ENCODE data around the gene PSMD12. TPM values are rescaled to one million over a fixed set of nuclear protein-coding genes. Genes with fewer than 3 reads are reported as not detected.
"Not testable (repeated sequence)": the region's sequence is repeated elsewhere in the genome, so short reads cannot be mapped to it uniquely, and the experiment has no call there.

Gene PSMD12
- total RNA-seq, 1 donor from 2014 or later, result 56.2 TPM

DNA sequence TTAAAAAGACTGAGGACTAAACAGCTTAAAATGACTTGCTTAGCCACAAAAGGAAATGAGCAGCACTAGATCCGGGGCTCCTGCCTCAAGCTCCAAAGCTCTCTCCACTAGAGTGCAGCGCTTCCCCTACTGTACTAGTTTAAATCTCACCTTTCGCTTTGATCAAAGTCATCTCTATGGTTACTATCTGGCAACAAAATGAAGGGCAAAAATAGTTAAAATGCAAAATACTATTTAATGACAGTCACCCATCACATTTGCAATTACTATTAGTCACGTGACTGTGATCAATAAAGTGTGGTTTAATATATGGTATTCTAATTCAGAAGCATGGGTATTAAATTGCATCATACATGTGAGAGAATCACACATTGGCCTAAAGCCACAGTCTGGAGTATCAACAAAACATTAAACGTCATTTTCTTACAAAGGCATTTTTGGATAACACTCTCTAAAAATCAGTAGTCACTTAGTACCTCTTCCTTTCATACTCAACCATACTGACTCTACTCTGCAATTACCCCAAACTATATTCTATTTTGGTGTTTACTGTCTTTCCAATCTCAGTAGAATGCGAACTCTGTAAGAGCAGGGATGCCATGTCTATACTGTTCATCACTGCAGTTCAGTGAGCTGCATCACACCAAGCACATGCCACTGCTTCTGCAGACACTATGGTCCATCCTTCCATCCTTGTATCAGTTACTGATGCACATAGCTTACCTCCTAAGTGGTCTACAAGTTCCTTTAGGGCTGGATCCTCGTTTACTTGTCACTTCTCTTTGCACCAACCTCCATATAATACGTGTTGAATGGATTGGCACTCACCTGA is 6.2 kb downstream of the PSMD12 start:
- DNase-seq (ENCODE audit: low spot score), result no peak

DNA sequence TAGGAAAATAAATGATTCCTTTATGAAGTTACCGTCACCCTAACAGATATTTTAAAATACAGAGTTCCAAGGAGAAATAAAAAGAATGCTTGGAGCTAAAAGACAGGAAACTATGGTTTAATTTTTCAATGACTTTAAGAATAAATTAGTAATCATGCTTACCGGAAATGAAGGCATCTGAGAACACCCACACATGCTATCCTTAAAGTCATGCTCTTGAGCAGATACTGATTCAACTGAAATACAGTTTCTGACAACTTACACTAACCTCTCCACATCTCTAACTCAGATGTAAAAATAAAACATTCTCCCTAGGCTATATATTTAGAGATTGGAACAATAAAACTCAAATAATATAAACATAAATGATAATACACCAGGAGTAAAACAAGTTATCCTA is 7.8 kb downstream of the PSMD12 start:
- no peak for DNase-seq (ENCODE audit: low spot score)

DNA sequence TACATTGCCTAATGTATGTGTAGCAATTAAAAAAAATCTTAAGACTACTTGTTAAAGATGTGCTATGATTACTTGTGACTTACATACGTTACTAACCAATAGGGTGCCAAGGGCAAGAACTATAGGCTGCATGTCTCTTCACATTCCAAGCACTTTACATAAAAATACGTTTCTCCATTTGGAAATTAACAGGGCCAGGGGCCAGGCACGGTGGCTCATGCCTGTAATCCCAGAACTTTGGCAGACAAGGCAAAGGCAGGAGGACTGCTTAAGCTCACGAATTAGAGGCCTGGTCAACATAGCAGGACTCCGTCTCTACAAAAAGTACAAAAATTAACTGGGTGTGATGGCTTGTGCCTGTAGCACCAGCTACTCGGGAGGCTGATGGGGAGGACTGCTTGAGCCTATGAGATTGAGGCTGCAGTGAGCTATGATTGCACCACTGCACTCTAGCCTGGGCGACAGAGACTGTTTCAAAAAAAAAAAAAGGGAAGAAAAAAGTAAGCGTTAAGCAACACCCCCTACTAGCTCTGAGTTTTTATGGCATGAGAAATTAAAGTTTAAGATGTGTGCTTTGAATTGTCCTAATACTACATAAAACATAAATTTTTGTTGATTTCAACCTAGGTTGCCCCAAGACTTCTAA is 12.3 kb downstream of the PSMD12 start:
- DNase-seq (ENCODE audit: low spot score), result no peak

DNA sequence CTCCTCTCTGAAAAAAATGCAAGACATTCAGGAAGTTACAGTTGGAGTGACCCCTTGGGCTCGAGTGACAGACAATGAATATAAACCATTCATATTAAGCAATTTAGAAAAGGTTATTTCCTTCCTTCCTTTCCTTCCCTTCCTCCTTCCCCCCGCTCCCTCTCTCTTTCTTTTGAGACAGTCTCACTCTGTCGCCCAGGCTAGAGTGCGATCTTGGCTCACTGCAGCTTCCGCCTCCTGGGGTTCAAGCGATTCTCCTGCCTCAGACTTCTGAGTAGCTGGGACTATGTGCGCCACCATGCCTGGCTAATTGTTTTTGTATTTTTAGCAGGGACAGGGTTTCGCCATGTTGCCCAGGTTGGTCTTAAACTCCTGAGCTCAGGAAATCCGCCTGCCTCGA is 13.2 kb downstream of the PSMD12 start:
- no peak for DNase-seq (ENCODE audit: low spot score)

DNA sequence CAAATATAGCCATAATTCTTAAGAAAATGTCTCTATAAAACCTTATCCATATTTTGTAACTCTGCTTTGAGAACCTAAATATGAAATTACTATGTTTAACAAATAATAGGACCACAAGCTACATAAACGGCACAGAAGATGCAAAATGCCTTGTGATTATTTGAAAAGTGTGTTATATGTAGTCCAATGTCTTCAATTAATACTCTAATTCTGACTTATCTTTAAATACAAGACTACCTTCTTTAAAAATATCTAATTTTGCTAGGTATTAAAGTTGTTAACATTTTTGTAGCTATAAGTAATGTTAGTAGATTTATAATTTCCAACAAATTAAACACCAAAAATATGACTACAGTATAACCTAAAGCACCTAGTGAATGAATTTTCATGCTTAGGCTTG is 17.0 kb downstream of the PSMD12 start:
- DNase-seq (ENCODE audit: low spot score), result no peak

DNA sequence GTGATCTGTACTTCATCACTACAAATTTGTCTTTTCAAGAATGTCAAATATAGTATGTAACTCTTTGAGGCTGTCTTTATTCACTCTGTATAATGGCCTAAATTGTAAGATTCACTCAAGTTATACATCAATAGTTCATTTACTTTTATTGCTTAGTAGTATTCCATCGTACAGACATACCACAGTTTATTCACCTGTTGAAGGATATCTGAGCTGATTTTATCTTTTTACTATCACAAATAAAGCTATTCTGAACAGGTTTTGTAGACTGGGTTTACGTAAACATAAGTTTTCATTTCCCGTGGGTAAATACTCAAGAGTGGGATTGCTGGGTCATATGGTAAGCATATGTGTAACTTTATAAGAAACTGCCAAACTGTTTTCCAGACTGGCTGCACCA is 18.6 kb downstream of the PSMD12 start:
- no peak for DNase-seq (ENCODE audit: low spot score)

DNA sequence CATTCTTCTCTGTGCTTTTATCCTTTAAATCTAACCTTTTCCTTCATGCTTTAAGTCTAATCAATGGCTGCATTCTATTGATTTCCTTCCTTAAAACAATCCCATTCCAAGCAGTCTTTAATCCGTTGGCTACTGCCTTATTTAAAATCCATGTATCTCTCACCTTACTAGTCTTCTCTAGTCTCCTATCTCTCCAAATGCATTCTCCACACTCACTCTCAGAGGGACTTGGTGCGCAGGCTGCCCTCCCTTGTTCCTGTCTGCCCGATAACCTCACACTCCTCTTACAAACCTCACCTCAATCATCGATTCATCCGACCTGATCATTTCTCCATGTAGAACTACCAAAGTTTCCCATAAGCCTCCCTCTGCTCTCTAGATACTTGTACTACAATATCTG is 23.1 kb downstream of the PSMD12 start:
- no peak for DNase-seq (ENCODE audit: low spot score)

DNA sequence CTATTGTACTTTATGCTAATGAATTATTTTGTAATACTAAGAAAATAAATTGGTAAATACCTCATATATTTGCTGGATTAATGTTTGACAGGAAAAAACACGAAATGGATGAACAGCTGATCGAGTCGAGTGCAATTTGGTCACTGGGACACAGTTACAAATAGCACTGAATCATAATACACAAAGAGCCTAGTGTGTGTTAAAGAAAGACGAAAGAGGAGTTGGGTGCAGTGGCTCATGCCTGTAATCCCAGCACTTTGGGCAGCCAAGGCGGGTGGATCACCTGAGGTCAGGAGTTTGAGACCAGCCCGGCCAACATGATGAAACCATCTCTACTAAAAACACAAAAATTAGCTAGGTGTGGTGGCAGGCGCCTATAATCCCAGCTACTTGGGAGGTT is 28.0 kb downstream of the PSMD12 start:
- peak; percentile 33 for DNase-seq (ENCODE audit: low spot score)

DNA sequence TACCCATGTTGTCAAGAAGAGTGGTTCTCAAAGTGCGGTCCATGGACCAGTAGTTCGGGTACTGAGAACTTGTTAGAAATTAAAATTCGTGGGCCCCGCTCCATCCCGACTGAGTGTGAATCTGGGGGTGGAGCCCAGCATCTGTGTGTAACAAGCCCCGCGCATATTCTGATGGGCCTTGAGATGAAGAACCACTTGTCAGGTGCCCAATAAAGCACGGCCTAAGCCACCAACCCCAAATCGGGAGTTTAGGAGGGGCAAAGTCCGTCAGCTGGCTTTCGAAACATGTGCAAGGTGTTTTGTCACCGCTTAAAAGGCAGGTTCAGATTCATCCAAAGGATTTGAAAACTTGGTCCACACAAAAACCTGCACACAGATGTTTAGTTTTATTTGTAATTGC is 29.5 kb downstream of the PSMD12 start:
- peak; percentile 59 for DNase-seq (ENCODE audit: low spot score)

DNA sequence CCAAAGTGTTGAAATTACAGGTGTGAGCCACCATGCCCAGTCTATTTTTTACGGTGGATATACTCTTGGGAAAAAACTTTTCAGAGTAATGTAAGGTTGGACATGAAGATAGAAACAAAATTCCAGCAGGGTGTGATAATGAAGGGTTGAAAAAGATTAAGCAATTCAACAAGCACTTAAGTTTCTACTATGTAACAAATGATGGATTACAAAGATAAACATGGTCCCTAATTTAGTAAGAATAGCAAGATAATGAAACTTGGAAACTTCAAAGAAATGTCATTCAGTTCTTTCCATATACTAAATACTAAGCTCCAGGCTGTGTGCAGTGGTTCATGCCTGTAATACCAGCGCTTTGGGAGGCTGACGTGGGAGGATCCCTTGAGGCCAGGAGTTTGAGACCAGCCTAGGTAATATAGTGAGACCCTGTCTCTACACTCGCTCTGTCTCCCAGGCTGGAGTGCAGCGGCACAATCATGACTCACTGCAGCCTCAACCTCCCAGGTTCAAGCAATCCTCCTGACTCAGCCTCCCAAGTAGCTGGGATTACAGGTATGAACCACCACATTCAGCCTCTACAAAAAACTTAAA is 31.0 kb downstream of the PSMD12 start:
- DNase-seq (ENCODE audit: low spot score), result no peak

DNA sequence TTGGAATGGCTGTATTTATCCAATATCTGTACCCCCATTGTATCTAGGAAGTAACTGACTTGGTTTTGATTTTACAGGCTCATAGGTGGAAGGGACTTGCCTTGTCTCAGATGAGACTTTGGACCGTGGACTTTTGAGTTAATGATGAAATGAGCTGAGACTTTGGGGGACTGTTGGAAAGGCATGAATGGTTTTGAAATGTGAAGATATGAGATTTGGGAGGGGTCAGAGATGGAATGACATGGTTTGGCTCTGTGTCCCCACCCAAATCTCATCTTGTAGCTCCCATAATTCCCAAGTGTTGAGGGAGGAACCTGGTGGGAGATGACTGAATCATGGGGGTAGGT is 34.2 kb downstream of the PSMD12 start:
- DNase-seq (ENCODE audit: low spot score), result not testable (repeated sequence)

DNA sequence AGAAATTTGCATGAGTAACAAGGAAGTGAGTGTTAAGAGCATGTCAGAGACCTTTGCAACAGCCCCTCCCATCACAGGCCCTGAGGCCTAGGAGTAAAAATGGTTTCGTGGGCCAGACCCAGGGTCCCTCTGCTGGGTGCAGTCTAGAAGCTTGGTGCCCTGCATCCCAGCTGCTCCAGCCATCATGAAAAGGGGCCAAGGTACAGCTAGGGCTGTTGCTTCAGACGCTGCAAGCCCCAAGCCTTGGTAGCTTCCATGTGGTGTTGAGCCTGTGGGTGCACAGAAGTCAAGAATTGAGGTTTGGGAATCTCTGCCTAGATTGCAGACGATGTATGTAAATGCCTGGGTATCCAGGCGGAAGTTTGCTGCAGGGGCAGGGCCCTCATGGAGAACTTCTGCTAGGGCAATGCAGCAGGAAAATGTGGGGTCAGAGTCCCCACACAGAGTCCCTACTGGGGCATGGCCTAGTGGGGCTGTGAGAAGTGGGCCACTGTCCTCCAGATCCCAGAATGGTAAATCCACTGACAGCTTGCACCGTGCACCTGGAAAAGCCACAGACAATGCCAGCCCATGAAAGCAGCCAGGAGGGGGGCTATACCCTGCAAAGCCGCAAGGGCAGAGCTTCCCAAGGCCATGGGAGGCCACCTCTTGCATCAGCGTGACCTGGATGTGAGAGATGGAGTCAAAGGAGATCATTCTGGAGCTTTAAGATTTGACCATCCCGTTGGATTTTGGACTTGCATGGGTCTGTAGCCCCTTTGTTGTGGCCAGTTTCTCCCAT is 34.8 kb downstream of the PSMD12 start:
- peak; percentile 59 for DNase-seq (ENCODE audit: low spot score)

DNA sequence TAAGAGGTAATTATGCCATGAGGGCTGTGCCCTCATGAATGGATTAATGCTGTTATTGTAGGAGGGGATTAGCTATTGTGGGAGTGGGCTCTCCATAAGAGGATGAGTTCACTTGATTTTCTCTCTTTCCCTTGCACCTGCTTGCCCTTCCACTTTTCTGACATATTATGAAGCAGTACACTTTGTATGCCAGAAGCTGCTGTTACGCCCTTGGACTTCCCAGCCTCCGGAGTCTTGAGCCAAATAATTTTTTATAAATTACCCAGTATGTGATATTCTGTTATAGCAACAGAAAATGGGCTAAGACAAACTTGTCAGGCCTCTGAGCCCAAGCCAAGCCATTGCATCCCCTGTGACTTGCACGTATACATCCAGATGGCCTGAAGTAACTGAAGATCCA is 38.4 kb downstream of the PSMD12 start:
- DNase-seq (ENCODE audit: low spot score), result no peak

DNA sequence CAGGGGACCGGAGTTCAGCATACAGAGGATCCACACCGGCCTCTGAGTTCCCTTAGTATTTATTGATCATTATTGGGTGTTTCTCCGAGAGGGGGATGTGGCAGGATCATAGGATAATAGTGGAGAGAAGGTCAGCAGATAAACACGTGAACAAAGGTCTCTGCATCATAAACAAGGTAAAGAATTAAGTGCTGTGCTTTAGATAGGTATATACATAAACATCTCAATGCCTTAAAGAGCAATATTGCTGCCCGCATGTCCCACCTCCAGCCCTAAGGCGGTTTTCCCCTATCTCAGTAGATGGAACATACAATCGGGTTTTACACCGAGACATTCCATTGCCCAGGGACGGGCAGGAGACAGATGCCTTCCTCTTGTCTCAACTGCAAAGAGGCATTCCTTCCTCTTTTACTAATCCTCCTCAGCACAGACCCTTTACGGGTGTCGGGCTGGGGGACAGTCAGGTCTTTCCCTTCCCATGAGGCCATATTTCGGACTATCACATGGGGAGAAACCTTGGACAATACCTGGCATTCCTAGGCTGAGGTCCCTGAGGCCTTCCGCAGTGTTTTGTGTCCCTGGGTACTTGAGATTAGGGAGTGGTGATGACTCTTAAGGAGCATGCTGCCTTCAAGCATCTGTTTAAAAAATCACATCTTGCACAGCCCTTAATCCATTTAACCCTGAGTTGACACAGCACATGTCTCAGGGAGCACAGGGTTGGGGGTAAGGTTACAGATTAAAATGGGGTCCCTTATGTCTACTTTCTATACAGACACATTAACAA is 39.2 kb downstream of the PSMD12 start:
- DNase-seq (ENCODE audit: low spot score), result not testable (repeated sequence)

DNA sequence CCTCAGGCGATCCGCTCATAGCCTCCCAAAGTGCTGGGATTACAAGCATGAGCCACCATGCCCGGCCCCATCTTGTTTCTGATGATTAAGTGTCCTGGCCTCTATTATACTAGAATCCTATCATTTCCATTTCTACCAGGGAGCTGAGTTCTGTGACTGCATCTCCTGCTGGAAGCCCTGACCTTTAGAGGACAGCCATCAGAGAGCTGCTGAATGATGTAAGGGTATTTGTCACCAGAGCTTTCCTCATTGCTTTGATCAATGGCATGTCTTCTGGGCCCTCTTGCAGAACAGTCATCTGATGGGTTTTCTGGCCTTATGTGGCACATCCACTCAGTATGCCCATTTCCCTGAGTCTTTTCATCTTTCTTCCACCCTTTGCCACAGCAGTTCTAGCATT is 39.9 kb downstream of the PSMD12 start:
- peak; percentile 30 for DNase-seq (ENCODE audit: low spot score)

DNA sequence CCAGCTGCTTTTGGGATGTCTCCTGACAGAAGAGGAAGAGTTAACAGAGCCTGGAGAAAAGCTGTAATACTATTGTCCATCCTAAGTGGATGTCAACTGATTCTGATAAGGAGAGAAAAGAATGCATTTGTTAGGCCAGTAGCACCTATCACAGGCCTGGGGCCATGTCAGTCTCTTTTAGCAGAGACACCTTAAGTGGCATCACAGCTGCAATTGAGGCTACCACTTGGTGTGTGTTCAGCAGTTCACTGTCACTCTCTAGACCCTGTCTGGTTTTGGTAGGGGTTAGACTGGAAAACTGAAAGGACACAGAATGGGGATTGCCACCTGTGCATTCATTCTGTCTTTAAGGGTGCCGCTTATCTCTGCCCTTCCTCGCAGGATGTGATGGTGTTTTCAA is 42.0 kb downstream of the PSMD12 start:
- no peak for DNase-seq (ENCODE audit: low spot score)

DNA sequence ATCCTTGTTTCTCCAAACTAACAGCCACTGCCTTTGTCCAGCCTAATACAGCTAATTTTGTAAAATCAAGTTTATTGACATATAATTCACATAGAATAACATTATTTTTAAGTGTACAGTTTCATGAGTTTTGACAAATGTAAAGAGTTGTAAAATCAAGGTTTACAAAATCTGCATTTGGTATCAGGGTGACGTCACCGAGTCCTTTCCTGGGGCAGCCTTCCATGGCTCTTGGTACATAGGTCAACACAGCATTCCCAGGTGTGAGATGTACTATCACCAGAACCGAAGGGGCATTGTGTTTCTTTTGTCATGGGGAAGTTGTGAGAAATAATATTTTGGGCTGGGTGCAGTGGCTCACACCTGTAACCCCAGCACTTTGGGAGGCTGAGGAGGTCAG is 42.9 kb downstream of the PSMD12 start:
- DNase-seq (ENCODE audit: low spot score), result peak; percentile 22

DNA sequence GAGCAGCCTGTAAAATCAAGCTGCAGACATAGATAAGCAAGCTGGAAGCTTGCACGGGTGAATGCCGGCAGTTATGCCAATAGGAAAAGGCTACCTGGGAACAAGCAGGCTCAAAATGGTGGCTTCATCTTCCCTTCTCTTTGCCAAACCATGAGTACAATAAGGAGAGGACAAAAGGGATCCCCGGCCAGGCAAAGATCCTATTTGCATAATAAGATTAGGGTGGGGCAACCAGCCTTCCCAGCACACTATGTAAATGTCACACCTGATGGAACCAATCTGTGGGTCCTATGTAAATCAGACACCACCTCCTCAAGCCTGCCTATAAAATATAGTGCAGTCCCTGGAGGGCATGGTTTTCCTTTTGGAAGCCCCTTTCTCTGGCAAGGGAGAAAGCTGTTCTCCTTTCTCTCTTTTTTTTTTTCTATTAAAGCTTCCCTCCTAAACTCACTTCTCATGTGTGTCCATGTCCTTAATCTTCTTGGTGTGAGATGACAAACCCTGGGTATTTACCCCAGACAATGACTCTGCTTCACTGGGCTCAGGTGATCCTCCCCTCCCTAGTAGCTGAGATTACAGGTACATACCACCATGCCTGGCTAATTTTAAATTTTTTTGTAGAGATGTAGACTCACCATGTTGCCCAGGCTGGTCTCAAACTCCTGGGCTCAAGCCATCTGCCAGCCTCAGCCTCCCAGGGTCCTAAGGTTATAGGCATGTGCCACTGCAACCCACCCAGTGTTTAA is 44.2 kb downstream of the PSMD12 start:
- no peak for DNase-seq (ENCODE audit: low spot score)

DNA sequence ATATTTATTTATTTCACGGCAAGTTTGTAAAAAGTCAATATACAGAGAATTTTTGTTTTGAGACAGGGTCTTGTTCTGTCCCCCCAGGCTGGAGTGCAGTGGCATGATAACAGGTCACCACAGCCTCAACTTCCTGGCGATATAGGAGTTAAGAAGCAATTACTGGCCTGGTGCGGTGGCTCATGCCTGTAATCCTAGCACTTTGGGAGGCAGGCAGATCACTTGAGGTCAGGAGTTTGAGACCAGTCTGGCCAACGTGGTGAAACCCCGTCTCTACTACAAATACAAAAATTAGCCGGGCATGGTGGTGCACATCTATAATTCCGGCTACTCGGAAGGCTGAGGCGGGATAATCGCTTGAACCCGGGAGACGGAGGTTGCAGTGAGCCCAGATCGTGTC is 44.9 kb downstream of the PSMD12 start:
- DNase-seq (ENCODE audit: low spot score), result peak; percentile 81

DNA sequence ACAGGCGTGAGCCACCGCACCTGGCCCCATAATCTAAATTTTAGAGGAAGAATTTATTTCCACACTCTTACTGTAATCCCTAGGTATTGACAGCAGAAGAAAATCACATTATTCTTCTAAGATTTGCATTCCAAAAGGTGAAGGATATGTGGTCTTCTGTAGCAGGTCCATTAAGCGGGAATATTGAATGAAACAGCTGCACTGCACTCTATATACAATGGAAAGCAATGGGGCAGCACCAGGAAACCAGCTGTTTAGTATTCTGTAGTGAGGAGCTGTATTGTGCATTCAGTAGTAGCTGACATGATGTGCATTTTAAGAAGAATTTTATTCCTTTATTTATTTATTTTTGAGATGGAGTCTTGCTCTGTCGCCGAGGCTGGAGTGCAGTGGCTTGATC is 49.6 kb downstream of the PSMD12 start:
- no peak for DNase-seq (ENCODE audit: low spot score)

Measured in mesenteric fat pad (tissue), 1 donor.